Suprapubic skin (tissue), 4 donors: ENCODE measurements around the gene GCNT2. TPM values are rescaled to one million over a fixed set of nuclear protein-coding genes. Genes with fewer than 3 reads are reported as not detected.

Source experiments
- DNase-seq, 2 donors: peaks; one replicate each; pipeline ENCODE4 v3.0.0-alpha.2; 2019; ENCODE audit warnings: low spot score in 2 of 2
- H3K27ac ChIP-seq: fragments of 200-600 bp; sonication (generic); one replicate; pipeline ENCODE4 v1.5.1; 2019
- H3K27me3 ChIP-seq: fragments of 200-600 bp; sonication (generic); one replicate; pipeline ENCODE4 v1.5.1; 2019
- H3K36me3 ChIP-seq: fragments of 200-600 bp; sonication (generic); one replicate; pipeline ENCODE4 v1.5.1; 2019
- H3K4me1 ChIP-seq: fragments of 200-600 bp; sonication (generic); one replicate; pipeline ENCODE4 v1.5.1; 2019
- H3K4me3 ChIP-seq: fragments of 200-600 bp; sonication (generic); one replicate; pipeline ENCODE4 v1.5.1; 2019; ENCODE audit warnings: mild to moderate bottlenecking
- H3K9me3 ChIP-seq: fragments of 200-600 bp; sonication (generic); one replicate; pipeline ENCODE4 v1.5.1; 2019
- EP300 ChIP-seq: sonication (generic); formaldehyde crosslinking; IDR thresholded peaks from one replicate; pipeline ENCODE4 v1.6.1; 2017; ENCODE audit warnings: antibody characterized with exemption
- POLR2A ChIP-seq, 2 donors: fragments of 450-650 bp; IDR thresholded peaks; one replicate each; pipeline ENCODE4 v1.6.1; 2017; ENCODE audit warnings: antibody characterized with exemption in 2 of 2, mild to moderate bottlenecking in 2 of 2, moderate library complexity in 2 of 2
- POLR2AphosphoS5 ChIP-seq, 3 donors: sonication (generic); formaldehyde crosslinking; IDR thresholded peaks; one replicate each; pipeline ENCODE4 v1.6.1; 2017; ENCODE audit warnings: antibody characterized with exemption in 3 of 3
- WGBS: methylation state at CpG from one replicate; pipeline ENCODE4 v1.1.5; 2018; 5-methylcytosine and 5-hydroxymethylcytosine counted together
- total RNA-seq, 4 donors: library from RNA; depleted of rRNA; stranded (reverse); fragments of >200 nt; gene quantifications; one replicate each; pipeline ENCODE4 v1.1.0, GENCODE V29; 2016
- TF ChIP-seq, protein P1 (sequence below), 2 donors: fragments of 200-600 bp in 1 of 2; fragments of 450-650 bp in 1 of 2; sonication (generic) in 1 of 2; IDR thresholded peaks; one replicate each; pipeline ENCODE4 v1.5.1; 2016 to 2019; ENCODE audit warnings: antibody characterized with exemption in 2 of 2, mild to moderate bottlenecking in 1 of 2, moderate library complexity in 1 of 2

The GCNT2 gene
- total RNA-seq, 4 donors from 2014 or later, result 8.0 to 37.4 (median 14.4) TPM

DNA sequence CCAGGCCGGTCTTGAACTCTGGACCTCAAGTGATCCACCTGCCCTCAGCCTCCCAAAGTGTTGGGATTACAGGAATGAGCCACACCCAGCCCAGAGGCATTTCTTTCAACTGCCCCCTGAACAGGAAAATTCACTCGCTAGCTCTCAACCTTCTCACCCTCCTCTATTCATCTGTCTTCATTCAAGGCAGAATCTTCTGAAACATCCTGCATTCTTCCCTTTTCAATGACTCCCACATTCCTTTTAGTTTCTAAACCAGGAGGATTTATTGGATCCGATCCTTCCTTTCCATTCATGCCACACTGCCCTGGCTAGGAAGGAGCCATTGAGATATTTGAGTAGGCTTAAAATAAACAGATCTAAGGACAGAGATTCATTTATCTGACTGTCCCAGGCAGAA, 120.4 kb downstream of the GCNT2 start:
- Histone ChIP-seq H3K27me3 (no peaks in the 10 kb centered on the region), H3K4me3 (no peak overlapping the region)
- TF ChIP-seq EP300 (no peak), POLR2AphosphoS5 (IDR thresholded peaks at IDR 0.05) (no peak), POLR2A (IDR thresholded peaks at IDR 0.05) (no peak)
- TF ChIP-seq, protein P1, sequence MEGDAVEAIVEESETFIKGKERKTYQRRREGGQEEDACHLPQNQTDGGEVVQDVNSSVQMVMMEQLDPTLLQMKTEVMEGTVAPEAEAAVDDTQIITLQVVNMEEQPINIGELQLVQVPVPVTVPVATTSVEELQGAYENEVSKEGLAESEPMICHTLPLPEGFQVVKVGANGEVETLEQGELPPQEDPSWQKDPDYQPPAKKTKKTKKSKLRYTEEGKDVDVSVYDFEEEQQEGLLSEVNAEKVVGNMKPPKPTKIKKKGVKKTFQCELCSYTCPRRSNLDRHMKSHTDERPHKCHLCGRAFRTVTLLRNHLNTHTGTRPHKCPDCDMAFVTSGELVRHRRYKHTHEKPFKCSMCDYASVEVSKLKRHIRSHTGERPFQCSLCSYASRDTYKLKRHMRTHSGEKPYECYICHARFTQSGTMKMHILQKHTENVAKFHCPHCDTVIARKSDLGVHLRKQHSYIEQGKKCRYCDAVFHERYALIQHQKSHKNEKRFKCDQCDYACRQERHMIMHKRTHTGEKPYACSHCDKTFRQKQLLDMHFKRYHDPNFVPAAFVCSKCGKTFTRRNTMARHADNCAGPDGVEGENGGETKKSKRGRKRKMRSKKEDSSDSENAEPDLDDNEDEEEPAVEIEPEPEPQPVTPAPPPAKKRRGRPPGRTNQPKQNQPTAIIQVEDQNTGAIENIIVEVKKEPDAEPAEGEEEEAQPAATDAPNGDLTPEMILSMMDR (IDR thresholded peaks at IDR 0.05), result no peak

DNA sequence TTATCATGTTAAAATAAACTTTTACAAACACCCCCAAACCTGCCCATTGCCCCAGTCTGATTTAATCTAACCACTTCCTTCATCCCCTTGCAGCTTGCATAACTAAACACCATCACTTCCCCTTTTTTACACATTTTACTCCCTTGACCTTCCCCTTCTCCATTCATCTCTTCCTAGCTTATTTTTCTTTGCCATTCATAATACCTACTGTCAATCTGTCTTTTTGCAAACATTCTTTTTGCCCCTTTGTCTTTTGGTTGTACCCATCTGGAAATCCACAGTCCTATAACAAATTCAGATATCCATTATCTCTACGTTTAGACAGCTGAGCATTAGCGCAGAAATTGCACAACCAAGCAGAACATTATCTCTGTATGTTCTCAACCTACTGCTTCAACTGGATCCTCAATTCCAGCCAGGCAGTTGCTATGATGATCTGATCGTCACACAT, 122.1 kb downstream of the GCNT2 start:
- no peak for DNase-seq
- H3K36me3 ChIP-seq, result no peaks in the 10 kb centered on the region
- no peak overlapping the region for H3K4me3 ChIP-seq
- no peaks in the 10 kb centered on the region for H3K27me3 ChIP-seq
- TF ChIP-seq POLR2A (IDR thresholded peaks at IDR 0.05) (no peak), EP300 (no peak), POLR2AphosphoS5 (IDR thresholded peaks at IDR 0.05) (no peak)
- TF ChIP-seq, protein P1 (IDR thresholded peaks at IDR 0.05), result no peak
- WGBS, result 75% methylated on average over 3 of the region's 3 CpGs
- no peak overlapping the region for H3K27ac ChIP-seq
- no peaks in the 10 kb centered on the region for H3K4me1 ChIP-seq
- H3K9me3 ChIP-seq, result no peaks in the 10 kb centered on the region

More for the DNA sequence above, 120.4 kb downstream of the GCNT2 start:
- no peak for DNase-seq
- H3K9me3 ChIP-seq, result no peaks in the 10 kb centered on the region
- 82% methylated on average over 3 of the region's 3 CpGs for WGBS
- H3K4me1 ChIP-seq, result no peaks in the 10 kb centered on the region
- H3K27ac ChIP-seq, result no peak overlapping the region
- H3K36me3 ChIP-seq, result no peaks in the 10 kb centered on the region

DNA sequence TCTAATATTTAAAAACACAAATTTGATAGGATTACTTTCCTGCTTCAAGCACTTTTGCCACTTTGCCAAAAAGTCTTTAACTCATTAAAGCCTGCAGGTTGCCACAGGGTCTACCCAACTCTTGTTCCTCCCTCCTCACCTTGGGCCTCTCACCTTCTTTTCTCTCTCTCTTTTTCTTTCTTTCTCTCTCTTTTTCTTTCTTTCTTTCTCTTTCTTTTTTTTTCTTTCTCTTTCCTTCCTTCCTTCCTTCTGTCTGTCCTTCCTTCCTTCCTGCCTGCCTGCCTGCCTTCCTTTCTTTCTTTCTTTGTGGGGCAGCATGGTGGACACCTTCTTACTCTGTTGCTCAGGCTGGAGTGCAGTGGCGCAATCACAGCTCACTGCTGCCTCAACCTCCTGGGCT, 123.1 kb downstream of the GCNT2 start:
- no peaks in the 10 kb centered on the region for H3K9me3 ChIP-seq
- H3K27ac ChIP-seq, result no peak overlapping the region
- TF ChIP-seq POLR2AphosphoS5 (IDR thresholded peaks at IDR 0.05) (no peak), POLR2A (IDR thresholded peaks at IDR 0.05) (no peak), EP300 (no peak)
- TF ChIP-seq, protein P1 (IDR thresholded peaks at IDR 0.05), result no peak
- no peak for DNase-seq
- H3K4me3 ChIP-seq, result no peak overlapping the region
- 100% methylated on average over 1 of the region's 1 CpG for WGBS
- no peaks in the 10 kb centered on the region for H3K4me1 ChIP-seq
- no peaks in the 10 kb centered on the region for H3K36me3 ChIP-seq
- no peaks in the 10 kb centered on the region for H3K27me3 ChIP-seq

DNA sequence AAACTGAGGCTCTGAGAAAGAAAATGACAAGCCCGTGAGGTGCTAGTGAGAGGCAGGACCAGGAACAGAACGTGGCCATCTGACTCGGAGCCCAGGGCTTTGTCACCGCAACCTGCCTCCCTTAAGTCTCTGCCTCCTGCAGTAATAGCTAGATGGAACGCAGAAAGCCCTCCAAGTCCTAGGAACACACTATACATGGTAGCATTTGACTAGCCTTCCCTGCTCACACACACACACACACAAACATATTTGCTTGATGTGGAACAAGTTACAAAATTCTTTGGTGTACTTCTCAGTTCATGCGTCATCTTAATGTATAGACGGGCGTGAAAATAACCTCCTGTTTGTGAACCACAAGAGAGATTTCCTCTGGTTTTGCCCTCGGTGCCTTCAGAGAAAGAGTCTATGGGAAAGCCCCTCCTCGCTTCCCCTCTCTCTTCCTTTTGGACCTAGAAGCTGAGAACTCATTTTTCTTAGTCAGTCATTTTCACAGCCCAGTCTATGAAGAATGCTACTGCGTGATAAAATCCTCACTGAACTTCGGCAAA, 134.4 kb downstream of the GCNT2 start:
- no peak for DNase-seq
- TF ChIP-seq POLR2A (IDR thresholded peaks at IDR 0.05) (no peak), EP300 (no peak), POLR2AphosphoS5 (IDR thresholded peaks at IDR 0.05) (no peak)
- TF ChIP-seq, protein P1 (IDR thresholded peaks at IDR 0.05), result no peak
- Histone ChIP-seq H3K27ac (no peak overlapping the region), H3K9me3 (no peaks in the 10 kb centered on the region), H3K4me3 (no peak overlapping the region), H3K4me1 (no peaks in the 10 kb centered on the region), H3K27me3 (peaks cover 9% of the 10 kb centered on the region), H3K36me3 (no peaks in the 10 kb centered on the region)
- WGBS, result 72% methylated on average over 12 of the region's 12 CpGs

DNA sequence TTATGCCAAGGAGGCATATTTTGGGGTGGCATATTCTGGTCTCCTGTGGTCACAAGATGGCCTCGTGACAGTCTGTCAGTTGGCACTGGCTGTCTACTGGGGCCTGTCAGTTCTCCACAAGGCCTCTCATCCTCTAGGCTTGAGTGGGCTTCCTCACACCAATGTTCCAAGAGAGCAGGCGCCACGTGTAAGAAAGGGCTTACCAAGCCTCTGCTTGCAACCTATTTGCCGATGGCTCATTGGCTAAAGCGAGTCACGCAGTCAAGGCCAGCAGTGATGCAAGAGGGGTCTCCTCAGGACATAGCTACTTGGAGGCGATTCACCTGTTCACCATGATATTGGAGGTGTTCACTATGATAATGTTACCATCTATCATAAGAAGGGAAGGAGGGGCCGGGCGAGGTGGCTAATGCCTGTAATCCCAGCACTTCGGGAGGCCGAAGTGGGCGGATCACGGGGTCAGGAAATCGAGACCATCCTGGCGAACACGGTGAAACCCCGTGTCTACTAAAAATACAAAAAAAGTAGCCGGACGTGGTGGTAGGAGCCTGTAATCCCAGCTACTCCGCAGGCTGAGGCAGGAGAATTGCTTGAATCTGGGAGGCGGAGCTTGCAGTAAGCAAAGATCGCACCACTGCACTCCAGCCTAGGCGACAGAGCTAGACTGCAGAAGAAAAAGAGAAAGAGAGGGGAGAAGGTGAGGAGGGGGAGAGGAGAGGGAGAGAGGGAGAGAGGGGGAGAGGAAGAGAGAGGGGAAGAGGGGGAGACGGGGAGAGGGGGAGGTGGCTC, 138.0 kb downstream of the GCNT2 start:
- Histone ChIP-seq H3K9me3 (no peaks in the 10 kb centered on the region), H3K4me1 (no peaks in the 10 kb centered on the region), H3K27ac (no peak overlapping the region), H3K4me3 (peak overlapping the region; percentile 22), H3K36me3 (no peaks in the 10 kb centered on the region), H3K27me3 (peaks cover 4% of the 10 kb centered on the region)
- 83% methylated on average over 24 of the region's 24 CpGs for WGBS
- DNase-seq, result no peak
- TF ChIP-seq EP300 (no peak), POLR2AphosphoS5 (IDR thresholded peaks at IDR 0.05) (no peak), POLR2A (IDR thresholded peaks at IDR 0.05) (no peak)
- TF ChIP-seq, protein P1 (IDR thresholded peaks at IDR 0.05), result no peak
